ENCODE data around the gene DPP7. TPM values are rescaled to one million over a fixed set of nuclear protein-coding genes. Genes with fewer than 3 reads are reported as not detected.

DPP7 gene
- total and polyA plus RNA-seq, 9 of the 15 experiments (the other 6 are each of a cell fraction or from before 2014, with no cell fraction given): 0.99 to 365 (median 132) TPM

GRCh38 chr9:137086531-137087408 is 27.8 kb downstream of the DPP7 start, which contains the start of gene MAN1B1 (continued):
- TF ChIP-seq ZBTB2 (IDR thresholded peaks at IDR 0.05) (peak; percentile 100), RBFOX2 (IDR thresholded peaks at IDR 0.05; ENCODE audit: low read depth, low read length) (peak; percentile 92), HNRNPL (IDR thresholded peaks at IDR 0.05; ENCODE audit: low read depth, low read length) (peak; percentile 82; the same call in 1 of the 2 replicates), HCFC1 (IDR thresholded peaks at IDR 0.05; ENCODE audit: low read depth, low read length) (0 out of 2 replicates have a peak, but pooled peaks have one; percentile 50), PML (IDR thresholded peaks at IDR 0.05; ENCODE audit: low read length) (peak; percentile 0; the same call in 1 of the 2 replicates), POU5F1 (IDR thresholded peaks at IDR 0.05; ENCODE audit: borderline replicate concordance, low read depth, low read length, partially characterized antibody) (peak; percentile 69), NFRKB (IDR thresholded peaks at IDR 0.05; ENCODE audit: low read depth) (0 out of 2 replicates have a peak, but pooled peaks have one; percentile 11), EZH2 (IDR thresholded peaks at IDR 0.05; ENCODE audit: borderline replicate concordance, low read depth, low read length) (no peak), LARP7 (IDR thresholded peaks at IDR 0.05) (no peak), MXD1 (CRISPR knock-in tag; IDR thresholded peaks at IDR 0.05; ENCODE audit: borderline replicate concordance, poor library complexity, severe bottlenecking) (peak; percentile 95), CSDE1 (IDR thresholded peaks at IDR 0.05) (peak in 1 of 2 experiments; percentile 90; a peak in 1 of 4 replicates), ELF2 (CRISPR knock-in tag; IDR thresholded peaks at IDR 0.05) (no peak), SAFB (IDR thresholded peaks at IDR 0.05; ENCODE audit: borderline replicate concordance, low read depth, low read length) (peak; percentile 90), PBX2 (CRISPR knock-in tag; IDR thresholded peaks at IDR 0.05; ENCODE audit: low read depth) (peak; percentile 59), PBX2 (tag; conservative IDR thresholded peaks at IDR 0.05; ENCODE audit: low read depth) (no peak), L3MBTL2 (IDR thresholded peaks at IDR 0.05) (peak; percentile 77)

Measured in K562 (cell line).